ENCODE measurements around the gene HOXA3.

Gene HOXA3

GRCh38 chr7:27112955-27113949, 39.1 kb downstream of the HOXA3 start:
- no peak for DNase-seq

- DNase-seq, result no peak
Measured at GRCh38 chr7:27112361-27112760, 40.0 kb downstream of the HOXA3 start.

- no peak for DNase-seq
Measured at GRCh38 chr7:27111751-27112277, 40.6 kb downstream of the HOXA3 start.

- no peak for DNase-seq
Measured at GRCh38 chr7:27111042-27111750, 41.2 kb downstream of the HOXA3 start.

- no peak for DNase-seq
Measured at GRCh38 chr7:27110186-27111031, 42.0 kb downstream of the HOXA3 start.

- no peak for DNase-seq
Measured at GRCh38 chr7:27109466-27110185, 42.8 kb downstream of the HOXA3 start.

GRCh38 chr7:27108390-27109127, 43.8 kb downstream of the HOXA3 start:
- no peak for DNase-seq

GRCh38 chr7:27107391-27108381, 44.7 kb downstream of the HOXA3 start:
- DNase-seq, result no peak

GRCh38 chr7:27106901-27107240, 45.5 kb downstream of the HOXA3 start:
- DNase-seq, result no peak

GRCh38 chr7:27106181-27106900, 46.0 kb downstream of the HOXA3 start:
- DNase-seq, result no peak

GRCh38 chr7:27105301-27106031, 46.9 kb downstream of the HOXA3 start:
- no peak for DNase-seq

GRCh38 chr7:27104341-27105058, 47.9 kb downstream of the HOXA3 start:
- DNase-seq, result no peak

GRCh38 chr7:27103489-27104226, 48.7 kb downstream of the HOXA3 start:
- no peak for DNase-seq

GRCh38 chr7:27102581-27103442, 49.6 kb downstream of the HOXA3 start, which contains the start of gene HOXA2:
Gene HOXA2, minus strand, starts transcription at chr7:27102683. Its CDS starts 183 bp downstream, at chr7:27102500.
- no peak for DNase-seq

GRCh38 chr7:27101957-27102580, 50.3 kb downstream of the HOXA3 start:
- DNase-seq, result no peak
